ACC112 (cell line): ENCODE data around the gene ANKRD6.

Experiments
- H2AFZ ChIP-seq: fragments of 200-600 bp; sonication (generic); one replicate; pipeline ENCODE4 v1.6.0; 2017; ENCODE audit warnings: antibody characterized with exemption, low read length; ENCODE audit not compliant: unreplicated experiment
- H3K27ac ChIP-seq: fragments of 200-600 bp; sonication (generic); 2 replicates; pipeline ENCODE4 v1.5.1; 2014; ENCODE audit warnings: low read depth, mild to moderate bottlenecking, antibody characterized with exemption, low read length, moderate library complexity
- H3K27me3 ChIP-seq: fragments of 200-600 bp; sonication (generic); 2 replicates; pipeline ENCODE4 v1.6.1; 2014; ENCODE audit warnings: mild to moderate bottlenecking, antibody characterized with exemption, low read length, moderate library complexity, mixed read lengths; ENCODE audit not compliant: insufficient read depth
- H3K36me3 ChIP-seq: fragments of 200-600 bp; sonication (generic); 2 replicates; pipeline ENCODE4 v1.6.1; 2016; ENCODE audit warnings: mild to moderate bottlenecking, antibody characterized with exemption, low read length, moderate library complexity, mixed read lengths; ENCODE audit not compliant: insufficient read depth
- H3K4me1 ChIP-seq: fragments of 200-600 bp; sonication (generic); one replicate; pipeline ENCODE4 v1.6.1; 2016; ENCODE audit warnings: low read length, mixed read lengths; ENCODE audit not compliant: insufficient read depth, unreplicated experiment, control insufficient read depth
- H3K4me3 ChIP-seq: fragments of 200-600 bp; sonication (generic); 2 replicates; pipeline ENCODE4 v1.5.1; 2014; ENCODE audit warnings: mild to moderate bottlenecking, low read depth, low read length
- H3K79me2 ChIP-seq: fragments of 200-600 bp; sonication (generic); one replicate; pipeline ENCODE4 v1.6.0; 2016; ENCODE audit warnings: low read length; ENCODE audit not compliant: control insufficient read depth, unreplicated experiment, insufficient read depth

The ANKRD6 gene

GRCh38 chr6:89559487-89559886 lies 126.5 kb downstream of the ANKRD6 start:
- peaks cover 64% of the 10 kb centered on the region for H3K27me3 ChIP-seq
- no peaks in the 10 kb centered on the region for H3K79me2 ChIP-seq
- no peaks in the 10 kb centered on the region for H3K4me1 ChIP-seq
- no peak overlapping the region for H2AFZ ChIP-seq
- H3K27ac ChIP-seq = no peak overlapping the region
- no peaks in the 10 kb centered on the region for H3K36me3 ChIP-seq
- no peak overlapping the region for H3K4me3 ChIP-seq

GRCh38 chr6:89562093-89562973 lies 129.4 kb downstream of the ANKRD6 start:
- H3K4me3 ChIP-seq = no peak overlapping the region
- H2AFZ ChIP-seq = no peak overlapping the region
- H3K4me1 ChIP-seq = peaks cover 3% of the 10 kb centered on the region
- H3K36me3 ChIP-seq = no peaks in the 10 kb centered on the region
- no peaks in the 10 kb centered on the region for H3K79me2 ChIP-seq
- no peak overlapping the region for H3K27ac ChIP-seq
- H3K27me3 ChIP-seq = peaks cover 44% of the 10 kb centered on the region

- H3K27ac ChIP-seq = no peak overlapping the region
- no peaks in the 10 kb centered on the region for H3K79me2 ChIP-seq
- H3K36me3 ChIP-seq = no peaks in the 10 kb centered on the region
- H3K4me3 ChIP-seq = no peak overlapping the region
- H2AFZ ChIP-seq = no peak overlapping the region
- H3K4me1 ChIP-seq = peaks cover 3% of the 10 kb centered on the region
- H3K27me3 ChIP-seq = peaks cover 32% of the 10 kb centered on the region
These were observed 130.9 kb downstream of the ANKRD6 start for GRCh38 chr6:89563866-89564265.

GRCh38 chr6:89564752-89565427 lies 131.9 kb downstream of the ANKRD6 start:
- no peak overlapping the region for H3K4me3 ChIP-seq
- H2AFZ ChIP-seq = no peak overlapping the region
- peaks cover 32% of the 10 kb centered on the region for H3K27me3 ChIP-seq
- no peaks in the 10 kb centered on the region for H3K79me2 ChIP-seq
- no peak overlapping the region for H3K27ac ChIP-seq
- no peaks in the 10 kb centered on the region for H3K36me3 ChIP-seq
- H3K4me1 ChIP-seq = peaks cover 3% of the 10 kb centered on the region

GRCh38 chr6:89566008-89566800 lies 133.3 kb downstream of the ANKRD6 start:
- Histone ChIP-seq H3K79me2 (no peaks in the 10 kb centered on the region), H3K27me3 (peaks cover 32% of the 10 kb centered on the region), H2AFZ (no peak overlapping the region), H3K4me3 (no peak overlapping the region), H3K4me1 (peaks cover 3% of the 10 kb centered on the region), H3K36me3 (no peaks in the 10 kb centered on the region), H3K27ac (no peak overlapping the region)

- Histone ChIP-seq H3K4me1 (peaks cover 3% of the 10 kb centered on the region), H2AFZ (no peak overlapping the region), H3K27ac (no peak overlapping the region), H3K79me2 (no peaks in the 10 kb centered on the region), H3K27me3 (peaks cover 23% of the 10 kb centered on the region), H3K4me3 (no peak overlapping the region), H3K36me3 (no peaks in the 10 kb centered on the region)
These were observed 134.1 kb downstream of the ANKRD6 start for GRCh38 chr6:89566930-89567629.

- Histone ChIP-seq H3K79me2 (no peaks in the 10 kb centered on the region), H3K36me3 (no peaks in the 10 kb centered on the region), H3K4me1 (peaks cover 3% of the 10 kb centered on the region), H3K27ac (no peak overlapping the region), H2AFZ (no peak overlapping the region), H3K27me3 (peaks cover 16% of the 10 kb centered on the region), H3K4me3 (no peak overlapping the region)
These were observed 134.9 kb downstream of the ANKRD6 start for GRCh38 chr6:89567630-89568390.

- Histone ChIP-seq H3K79me2 (no peaks in the 10 kb centered on the region), H3K27ac (no peak overlapping the region)
These were observed 142.1 kb downstream of the ANKRD6 start for GRCh38 chr6:89574910-89575561.

GRCh38 chr6:89575562-89575960 lies 142.6 kb downstream of the ANKRD6 start:
- no peak overlapping the region for H3K27ac ChIP-seq
- no peaks in the 10 kb centered on the region for H3K4me1 ChIP-seq
- no peak overlapping the region for H3K4me3 ChIP-seq
- no peaks in the 10 kb centered on the region for H3K79me2 ChIP-seq
- no peaks in the 10 kb centered on the region for H3K36me3 ChIP-seq
- H2AFZ ChIP-seq = no peak overlapping the region
- no peaks in the 10 kb centered on the region for H3K27me3 ChIP-seq

More at GRCh38 chr6:89574910-89575561, 142.1 kb downstream of the ANKRD6 start:
- no peaks in the 10 kb centered on the region for H3K4me1 ChIP-seq
- H2AFZ ChIP-seq = no peak overlapping the region
- no peaks in the 10 kb centered on the region for H3K36me3 ChIP-seq
- no peaks in the 10 kb centered on the region for H3K27me3 ChIP-seq
- no peak overlapping the region for H3K4me3 ChIP-seq
